GM12878 (cell line): ENCODE data around the gene CDCP1. TPM values are rescaled to one million over a fixed set of nuclear protein-coding genes. Genes with fewer than 3 reads are reported as not detected.

Experiments used
- ATAC-seq: fragments of 200-7000 bp; cut with Tn5 transposase; 3 replicates; pipeline ENCODE4 v1.9.1; 2020; ENCODE audit warnings: mild to moderate bottlenecking, moderate library complexity
- BruUV-seq: library from RNA; stranded (reverse); fragments of 400-500 nt; replicated peaks from 2 replicates; lab custom pipeline; 2021; lab: Mats Ljungman, UMichigan
- CTCF ChIA-PET: fragments of 300-600 bp; sonication (Branson Sonifier 250); formaldehyde crosslinking; extraction: SDS; loops from one replicate; lab custom pipeline; 2021; ENCODE audit warnings: inconsistent platforms; lab: Yijun Ruan, JAX
- POLR2A ChIA-PET: fragments of 350-600 bp; formaldehyde crosslinking; extraction: SDS; loops from one replicate; lab custom pipeline; 2021; ENCODE audit warnings: inconsistent platforms; lab: Charles Lee
- RAD21 ChIA-PET: fragments of 300-600 bp; sonication (Branson Sonifier 250); formaldehyde crosslinking; loops from one replicate; lab custom pipeline; 2023; ENCODE audit warnings: antibody characterized with exemption; ENCODE audit not compliant: unreplicated experiment; lab: Charles Lee
- SMC1A ChIA-PET: fragments of 300-600 bp; sonication (Branson Sonifier 250); formaldehyde crosslinking; loops from one replicate; lab custom pipeline; 2023; ENCODE audit not compliant: unreplicated experiment, uncharacterized antibody; lab: Charles Lee
- DNase-seq: peaks from one replicate; pipeline ENCODE4 v3.0.0-alpha.2; 2011; ENCODE audit warnings: low read depth, low spot score
- FAIRE-seq: peaks from 3 replicates; lab custom pipeline; 2011; peaks lifted over from hg19 to GRCh38; lab: Jason Lieb, UNC
- H2AFZ ChIP-seq: 2 replicates; pipeline ENCODE4 v1.6.0; 2011; ENCODE audit warnings: low read depth, low read length, control low read depth; ENCODE audit not compliant: control insufficient read depth
- H3K27ac ChIP-seq: 2 replicates; pipeline ENCODE4 v1.5.1; 2011; ENCODE audit warnings: control low read depth; ENCODE audit not compliant: control insufficient read depth, insufficient read depth
- H3K27me3 ChIP-seq, 2 experiments: replicated peaks in 1 of 2; 2 replicates each; pipeline versions ENCODE4 v1.6.0 to v1.6.1; 2011; ENCODE audit warnings: low read length in 1 of 2; ENCODE audit not compliant: control insufficient read depth in 2 of 2, insufficient read depth in 2 of 2
- H3K36me3 ChIP-seq, 2 experiments: 2 replicates each; pipeline ENCODE4 v1.5.1; 2011; ENCODE audit warnings: low read length in 1 of 2; ENCODE audit not compliant: control insufficient read depth in 2 of 2, insufficient read depth in 2 of 2
- H3K4me1 ChIP-seq: 2 replicates; pipeline ENCODE4 v1.6.1; 2011; ENCODE audit warnings: mild to moderate bottlenecking, low read length, moderate library complexity, mixed read lengths; ENCODE audit not compliant: control insufficient read depth, insufficient read depth
- H3K4me2 ChIP-seq: 2 replicates; pipeline ENCODE4 v1.6.0; 2011; ENCODE audit warnings: control low read depth; ENCODE audit not compliant: control insufficient read depth, insufficient read depth
- H3K4me3 ChIP-seq: fragments of 200-600 bp; sonication (generic); 2 replicates; pipeline ENCODE4 v1.5.1; 2016
- H3K79me2 ChIP-seq: 2 replicates; pipeline ENCODE4 v1.6.0; 2011; ENCODE audit warnings: low read length; ENCODE audit not compliant: control insufficient read depth, insufficient read depth
- H3K9ac ChIP-seq: 2 replicates; pipeline ENCODE4 v1.8.0; 2011; ENCODE audit warnings: low read length, control low read depth, mixed read lengths; ENCODE audit not compliant: control insufficient read depth, insufficient read depth
- H3K9me3 ChIP-seq: replicated peaks from 3 replicates; pipeline ENCODE4 v1.5.1; 2011; ENCODE audit warnings: mild to moderate bottlenecking, low read length; ENCODE audit not compliant: control insufficient read depth, insufficient read depth
- H4K20me1 ChIP-seq: 2 replicates; pipeline ENCODE4 v1.6.0; 2011; ENCODE audit not compliant: control insufficient read depth, insufficient read depth
- BACH1 ChIP-seq: fragments of 450-650 bp; IDR thresholded peaks from 2 replicates; pipeline ENCODE4 v1.6.1; 2017; ENCODE audit warnings: mild to moderate bottlenecking, borderline replicate concordance
- CREM ChIP-seq: IDR thresholded peaks from 2 replicates; pipeline ENCODE4 v1.6.1; 2014; ENCODE audit warnings: antibody characterized with exemption, low read depth
- GATAD2B ChIP-seq: fragments of 450-650 bp; conservative IDR thresholded peaks from 2 replicates; pipeline ENCODE4 v1.6.1; 2017; ENCODE audit warnings: low read depth, mild to moderate bottlenecking, moderate library complexity
- IKZF1 ChIP-seq: fragments of 450-650 bp; conservative IDR thresholded peaks from 2 replicates; pipeline ENCODE4 v1.6.1; 2017; ENCODE audit warnings: antibody characterized with exemption, mild to moderate bottlenecking
- PAX5 ChIP-seq: IDR thresholded peaks from 2 replicates; pipeline ENCODE4 v1.6.1; 2011; ENCODE audit warnings: low read depth, low read length, borderline replicate concordance
- POU2F2 ChIP-seq: IDR thresholded peaks from 3 replicates; pipeline ENCODE4 v1.6.1; 2011; ENCODE audit warnings: low read depth, mild to moderate bottlenecking, low read length, borderline replicate concordance
- TAF1 ChIP-seq: IDR thresholded peaks from 2 replicates; pipeline ENCODE4 v1.6.1; 2011; ENCODE audit warnings: mild to moderate bottlenecking, low read depth, low read length, borderline replicate concordance
- ZNF207 ChIP-seq: fragments of 450-650 bp; IDR thresholded peaks from 2 replicates; pipeline ENCODE4 v1.6.1; 2014; ENCODE audit warnings: antibody characterized with exemption, mild to moderate bottlenecking, borderline replicate concordance
- WGBS: methylation state at CpG from one replicate; pipeline ENCODE4 v1.1.6; 2016; ENCODE audit warnings: low lambda C conversion rate; ENCODE audit not compliant: insufficient replicate concordance, insufficient coverage; ENCODE audit errors: missing lambda C conversion rate; 5-methylcytosine and 5-hydroxymethylcytosine counted together
- in situ Hi-C: fragments of 300-500 bp; cut with MboI; formaldehyde crosslinking; loops from 9 replicates; pipeline ENCODE4 v1.14.3; 2018; ENCODE audit warnings: mixed read lengths
- intact Hi-C: fragments of 100-400 bp; cut with micrococcal nuclease; formaldehyde crosslinking; loops from one replicate; pipeline ENCODE4 v1.14.2; 2022; ENCODE audit not compliant: unreplicated experiment
- polyA plus RNA-seq, 11 experiments: library from polyadenylated mRNA; depleted of rRNA in 4 of 11; unstranded in 6 of 11; stranded (reverse) in 5 of 11; fragments of >200 nt; fragmentation: Nextera tagmentation in 4 of 11; fragmentation: Illumina TruSeq in 1 of 11; extraction: Ambion mirVana in 4 of 11; extraction: Trizol in 1 of 11; gene quantifications; 1 replicate in 1 of 11; 2 replicates in 10 of 11; pipeline versions ENCODE4 v1.2.1 to v1.2.3, GENCODE V29; 2011 to 2016; ENCODE audit warnings: inconsistent platforms in 2 of 11, missing spikeins in 2 of 11, low read depth in 1 of 11
- total RNA-seq, 4 experiments: library from RNA; depleted of rRNA in 3 of 4; stranded (reverse); fragments of >200 nt in 3 of 4; fragmentation: Illumina TruSeq in 1 of 4; extraction: Trizol in 1 of 4; gene quantifications; 2 replicates each; pipeline versions ENCODE4 v1.2.1 to v1.2.3, GENCODE V29; 2013 to 2021
- TF ChIP-seq, protein P1 (sequence below): fragments of 450-650 bp; formaldehyde crosslinking; IDR thresholded peaks from 2 replicates; pipeline ENCODE4 v1.4.0; 2022; ENCODE audit warnings: mild to moderate bottlenecking, moderate library complexity
- TF ChIP-seq, protein P2 (sequence below), 3 experiments: IDR thresholded peaks in 2 of 3; conservative IDR thresholded peaks in 1 of 3; 2 replicates each; pipeline ENCODE4 v1.5.1; 2011; ENCODE audit warnings: low read depth in 3 of 3, low read length in 3 of 3, mild to moderate bottlenecking in 3 of 3, control low read depth in 2 of 3, moderate library complexity in 2 of 3, inconsistent platforms in 1 of 3, mixed read lengths in 1 of 3; ENCODE audit not compliant: control insufficient read depth in 2 of 3, insufficient read depth in 1 of 3; ENCODE audit errors: extremely low read depth in 1 of 3
- TF ChIP-seq, protein P3 (sequence below): IDR thresholded peaks from 2 replicates; pipeline ENCODE4 v1.6.1; 2012; ENCODE audit warnings: improper control_type of control experiment, low read depth, low read length; ENCODE audit not compliant: insufficient replicate concordance
- TF ChIP-seq, protein P4 (sequence below): IDR thresholded peaks from 2 replicates; pipeline ENCODE4 v1.6.1; 2011; ENCODE audit warnings: mild to moderate bottlenecking, low read depth, low read length, moderate library complexity; ENCODE audit not compliant: insufficient replicate concordance

Gene CDCP1
- total and polyA plus RNA-seq, 10 of the 15 experiments (the other 5 are each of a cell fraction or from before 2014, with no cell fraction given): 0.35 to 2.2 (median 0.86) TPM

DNA sequence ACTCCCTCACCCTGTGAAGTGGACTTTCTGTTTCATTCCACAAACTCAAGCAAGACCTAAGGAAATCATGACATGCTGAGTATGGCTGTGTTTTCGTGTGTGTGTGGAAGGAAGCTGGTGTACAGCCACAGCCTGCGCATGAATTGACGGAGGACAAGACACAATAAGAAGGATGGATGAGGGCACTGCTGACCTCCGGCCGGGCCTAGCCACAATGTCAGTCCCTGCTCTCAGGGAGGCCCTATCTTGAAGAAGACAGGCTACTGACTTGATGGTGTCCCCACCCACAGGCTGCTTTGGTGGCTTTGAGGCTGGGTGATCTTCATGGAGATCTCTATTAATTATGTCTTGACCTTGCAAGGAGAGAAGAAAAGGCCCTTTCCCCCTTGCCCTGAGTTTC lies 39.3 kb upstream of the CDCP1 start:
- H3K4me1 ChIP-seq: no peaks in the 10 kb centered on the region; the same call in 1 of the 2 replicates
- H3K9me3 ChIP-seq: no peaks in the 10 kb centered on the region
- no peak for DNase-seq
- FAIRE-seq: no peak
- H3K79me2 ChIP-seq: no peaks in the 10 kb centered on the region
- H3K27ac ChIP-seq: no peak overlapping the region
- no peaks in the 10 kb centered on the region for H3K36me3 ChIP-seq
- peaks cover 0 to 3% of the 10 kb centered on the region in 2 experiments; a peak in 1 of 4 replicates for H3K27me3 ChIP-seq
- ChIA-PET RAD21 (no interaction called here), POLR2A (no interaction called here), CTCF (interaction anchor here (0.7 to 1.2 kb wide), 2 partner anchors 25 to 474 kb away, joined by 4 to 7 read pairs; no protein-coding TSS in a partner anchor), SMC1A (interaction anchor here (1.0 to 1.5 kb wide), 2 partner anchors 10 to 145 kb away, joined by 3 to 5 read pairs; no protein-coding TSS in a partner anchor)
- intact Hi-C loops: no loop called here
- in situ Hi-C loops: no loop called here
- ATAC-seq: no peak
- no peak overlapping the region for H3K4me3 ChIP-seq
- H3K4me2 ChIP-seq: no peak overlapping the region
- H3K9ac ChIP-seq: no peak overlapping the region
- no peaks in the 10 kb centered on the region for H4K20me1 ChIP-seq
- BruUV-seq: no TSS peak
- 43% methylated on average over 5 of the region's 5 CpGs for WGBS
- no peak overlapping the region for H2AFZ ChIP-seq
- no peak for TF ChIP-seq IKZF1
- TF ChIP-seq, protein P1, sequence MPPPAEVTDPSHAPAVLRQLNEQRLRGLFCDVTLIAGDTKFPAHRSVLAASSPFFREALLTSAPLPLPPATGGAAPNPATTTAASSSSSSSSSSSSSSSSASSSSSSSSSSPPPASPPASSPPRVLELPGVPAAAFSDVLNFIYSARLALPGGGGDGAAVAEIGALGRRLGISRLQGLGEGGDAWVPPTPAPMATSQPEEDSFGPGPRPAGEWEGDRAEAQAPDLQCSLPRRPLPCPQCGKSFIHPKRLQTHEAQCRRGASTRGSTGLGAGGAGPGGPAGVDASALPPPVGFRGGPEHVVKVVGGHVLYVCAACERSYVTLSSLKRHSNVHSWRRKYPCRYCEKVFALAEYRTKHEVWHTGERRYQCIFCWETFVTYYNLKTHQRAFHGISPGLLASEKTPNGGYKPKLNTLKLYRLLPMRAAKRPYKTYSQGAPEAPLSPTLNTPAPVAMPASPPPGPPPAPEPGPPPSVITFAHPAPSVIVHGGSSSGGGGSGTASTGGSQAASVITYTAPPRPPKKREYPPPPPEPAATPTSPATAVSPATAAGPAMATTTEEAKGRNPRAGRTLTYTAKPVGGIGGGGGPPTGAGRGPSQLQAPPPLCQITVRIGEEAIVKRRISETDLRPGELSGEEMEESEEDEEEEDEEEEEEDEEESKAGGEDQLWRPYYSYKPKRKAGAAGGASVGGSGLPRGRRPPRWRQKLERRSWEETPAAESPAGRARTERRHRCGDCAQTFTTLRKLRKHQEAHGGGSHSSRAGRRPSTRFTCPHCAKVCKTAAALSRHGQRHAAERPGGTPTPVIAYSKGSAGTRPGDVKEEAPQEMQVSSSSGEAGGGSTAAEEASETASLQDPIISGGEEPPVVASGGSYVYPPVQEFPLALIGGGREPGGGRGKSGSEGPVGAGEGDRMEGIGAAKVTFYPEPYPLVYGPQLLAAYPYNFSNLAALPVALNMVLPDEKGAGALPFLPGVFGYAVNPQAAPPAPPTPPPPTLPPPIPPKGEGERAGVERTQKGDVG (CRISPR knock-in tag): no peak
- TF ChIP-seq POU2F2: no peak
- TF ChIP-seq ZNF207: no peak
- TF ChIP-seq, protein P2, sequence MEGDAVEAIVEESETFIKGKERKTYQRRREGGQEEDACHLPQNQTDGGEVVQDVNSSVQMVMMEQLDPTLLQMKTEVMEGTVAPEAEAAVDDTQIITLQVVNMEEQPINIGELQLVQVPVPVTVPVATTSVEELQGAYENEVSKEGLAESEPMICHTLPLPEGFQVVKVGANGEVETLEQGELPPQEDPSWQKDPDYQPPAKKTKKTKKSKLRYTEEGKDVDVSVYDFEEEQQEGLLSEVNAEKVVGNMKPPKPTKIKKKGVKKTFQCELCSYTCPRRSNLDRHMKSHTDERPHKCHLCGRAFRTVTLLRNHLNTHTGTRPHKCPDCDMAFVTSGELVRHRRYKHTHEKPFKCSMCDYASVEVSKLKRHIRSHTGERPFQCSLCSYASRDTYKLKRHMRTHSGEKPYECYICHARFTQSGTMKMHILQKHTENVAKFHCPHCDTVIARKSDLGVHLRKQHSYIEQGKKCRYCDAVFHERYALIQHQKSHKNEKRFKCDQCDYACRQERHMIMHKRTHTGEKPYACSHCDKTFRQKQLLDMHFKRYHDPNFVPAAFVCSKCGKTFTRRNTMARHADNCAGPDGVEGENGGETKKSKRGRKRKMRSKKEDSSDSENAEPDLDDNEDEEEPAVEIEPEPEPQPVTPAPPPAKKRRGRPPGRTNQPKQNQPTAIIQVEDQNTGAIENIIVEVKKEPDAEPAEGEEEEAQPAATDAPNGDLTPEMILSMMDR (IDR thresholded peaks at IDR 0.05 in 2 of 3, conservative IDR thresholded peaks at IDR 0.05 in 1 of 3; ENCODE audit: control insufficient read depth in 2 of 3, extremely low read depth in 1 of 3, insufficient read depth in 1 of 3, low read depth in 3 of 3, low read length in 3 of 3): no peak
- TF ChIP-seq CREM: no peak
- TF ChIP-seq TAF1: no peak
- TF ChIP-seq, protein P3, sequence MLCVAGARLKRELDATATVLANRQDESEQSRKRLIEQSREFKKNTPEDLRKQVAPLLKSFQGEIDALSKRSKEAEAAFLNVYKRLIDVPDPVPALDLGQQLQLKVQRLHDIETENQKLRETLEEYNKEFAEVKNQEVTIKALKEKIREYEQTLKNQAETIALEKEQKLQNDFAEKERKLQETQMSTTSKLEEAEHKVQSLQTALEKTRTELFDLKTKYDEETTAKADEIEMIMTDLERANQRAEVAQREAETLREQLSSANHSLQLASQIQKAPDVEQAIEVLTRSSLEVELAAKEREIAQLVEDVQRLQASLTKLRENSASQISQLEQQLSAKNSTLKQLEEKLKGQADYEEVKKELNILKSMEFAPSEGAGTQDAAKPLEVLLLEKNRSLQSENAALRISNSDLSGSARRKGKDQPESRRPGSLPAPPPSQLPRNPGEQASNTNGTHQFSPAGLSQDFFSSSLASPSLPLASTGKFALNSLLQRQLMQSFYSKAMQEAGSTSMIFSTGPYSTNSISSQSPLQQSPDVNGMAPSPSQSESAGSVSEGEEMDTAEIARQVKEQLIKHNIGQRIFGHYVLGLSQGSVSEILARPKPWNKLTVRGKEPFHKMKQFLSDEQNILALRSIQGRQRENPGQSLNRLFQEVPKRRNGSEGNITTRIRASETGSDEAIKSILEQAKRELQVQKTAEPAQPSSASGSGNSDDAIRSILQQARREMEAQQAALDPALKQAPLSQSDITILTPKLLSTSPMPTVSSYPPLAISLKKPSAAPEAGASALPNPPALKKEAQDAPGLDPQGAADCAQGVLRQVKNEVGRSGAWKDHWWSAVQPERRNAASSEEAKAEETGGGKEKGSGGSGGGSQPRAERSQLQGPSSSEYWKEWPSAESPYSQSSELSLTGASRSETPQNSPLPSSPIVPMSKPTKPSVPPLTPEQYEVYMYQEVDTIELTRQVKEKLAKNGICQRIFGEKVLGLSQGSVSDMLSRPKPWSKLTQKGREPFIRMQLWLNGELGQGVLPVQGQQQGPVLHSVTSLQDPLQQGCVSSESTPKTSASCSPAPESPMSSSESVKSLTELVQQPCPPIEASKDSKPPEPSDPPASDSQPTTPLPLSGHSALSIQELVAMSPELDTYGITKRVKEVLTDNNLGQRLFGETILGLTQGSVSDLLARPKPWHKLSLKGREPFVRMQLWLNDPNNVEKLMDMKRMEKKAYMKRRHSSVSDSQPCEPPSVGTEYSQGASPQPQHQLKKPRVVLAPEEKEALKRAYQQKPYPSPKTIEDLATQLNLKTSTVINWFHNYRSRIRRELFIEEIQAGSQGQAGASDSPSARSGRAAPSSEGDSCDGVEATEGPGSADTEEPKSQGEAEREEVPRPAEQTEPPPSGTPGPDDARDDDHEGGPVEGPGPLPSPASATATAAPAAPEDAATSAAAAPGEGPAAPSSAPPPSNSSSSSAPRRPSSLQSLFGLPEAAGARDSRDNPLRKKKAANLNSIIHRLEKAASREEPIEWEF: no peak
- TF ChIP-seq PAX5: no peak
- TF ChIP-seq BACH1: no peak
- TF ChIP-seq, protein P4, sequence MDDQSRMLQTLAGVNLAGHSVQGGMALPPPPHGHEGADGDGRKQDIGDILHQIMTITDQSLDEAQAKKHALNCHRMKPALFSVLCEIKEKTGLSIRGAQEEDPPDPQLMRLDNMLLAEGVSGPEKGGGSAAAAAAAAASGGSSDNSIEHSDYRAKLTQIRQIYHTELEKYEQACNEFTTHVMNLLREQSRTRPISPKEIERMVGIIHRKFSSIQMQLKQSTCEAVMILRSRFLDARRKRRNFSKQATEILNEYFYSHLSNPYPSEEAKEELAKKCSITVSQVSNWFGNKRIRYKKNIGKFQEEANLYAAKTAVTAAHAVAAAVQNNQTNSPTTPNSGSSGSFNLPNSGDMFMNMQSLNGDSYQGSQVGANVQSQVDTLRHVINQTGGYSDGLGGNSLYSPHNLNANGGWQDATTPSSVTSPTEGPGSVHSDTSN: no peak
- no peak for TF ChIP-seq GATAD2B
